NK-92 treated with Interleukin-12 subunit alpha and Interleukin-12 subunit beta, amount 100 ng/mL, for 24 hours (cell line): ENCODE results near the gene LRRN3.
A peak's percentile ranks its signal among the peaks of the same experiment; 100 is the strongest.
"Not testable (repeated sequence)": the region's sequence is repeated elsewhere in the genome, so short reads cannot be mapped to it uniquely, and the experiment has no call there.

Experiments used
- DNase-seq: peaks from one replicate; lab custom pipeline; 2025; lab: John Stamatoyannopoulos, UW

The LRRN3 gene

DNA sequence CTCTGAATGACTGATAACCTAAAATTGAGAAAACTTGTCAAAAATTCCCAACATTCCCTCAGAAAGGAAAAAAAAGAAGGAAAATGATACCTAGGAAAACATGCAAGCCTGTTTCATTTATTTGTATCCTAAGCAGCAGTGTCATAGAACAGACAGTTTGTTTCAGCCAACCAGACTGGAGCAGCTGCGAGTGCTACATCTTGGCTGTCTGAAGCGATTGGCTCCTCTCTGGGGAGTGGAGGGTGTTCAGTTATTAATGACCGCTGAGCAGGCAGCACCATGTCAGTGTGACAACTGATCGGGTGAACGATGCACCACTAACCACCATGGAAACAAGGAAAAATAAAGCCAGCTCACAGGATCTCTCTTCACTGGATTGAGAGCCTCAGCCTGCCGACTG, at the start of gene LRRN3:
LRRN3 (plus strand) TSS at position 282 of the 400 bp plus-strand sequence. CDS start 31,646 bp downstream, outside the sequence.
- peak; percentile 19 for DNase-seq

- DNase-seq: no peak
These were observed 49.4 kb upstream of the LRRN3 start for GRCh38 chr7:111041577-111041976.

DNA sequence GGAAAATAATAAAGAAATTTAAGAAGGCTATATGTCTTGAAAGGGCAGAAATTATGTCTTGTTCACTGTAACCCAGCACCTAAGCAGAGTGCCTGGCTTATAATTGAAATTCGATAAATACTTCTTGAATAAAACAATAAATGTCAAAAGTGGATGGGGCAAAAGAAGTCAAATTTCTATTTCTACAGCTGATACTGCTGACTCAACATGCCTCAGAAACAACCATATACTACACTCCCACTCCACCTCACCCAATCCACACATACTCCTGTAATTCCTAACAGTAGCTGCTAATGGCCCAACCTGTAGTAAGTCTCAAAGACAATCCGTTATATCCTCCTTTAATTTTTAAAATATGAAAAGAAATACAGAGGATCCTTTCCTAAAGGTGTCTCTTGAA, 48.1 kb upstream of the LRRN3 start:
- no peak for DNase-seq

DNA sequence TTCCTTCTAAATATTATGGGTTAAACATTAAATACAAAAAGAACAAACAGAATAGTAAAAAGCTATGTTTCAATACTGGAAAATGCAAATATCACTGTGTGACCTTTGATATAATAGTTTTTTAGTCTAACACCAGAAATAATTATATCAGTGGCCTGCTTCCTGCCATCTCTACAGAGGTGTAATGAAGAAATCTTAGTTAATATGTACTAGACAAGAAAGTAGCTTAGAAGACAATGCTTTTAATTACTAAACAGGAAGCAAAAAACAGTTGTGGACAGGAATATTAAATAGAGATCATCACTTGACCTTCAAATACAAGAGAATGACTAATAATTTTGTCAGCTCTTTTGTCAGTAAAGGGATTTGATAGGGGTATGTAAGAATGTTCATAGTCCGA, 47.4 kb upstream of the LRRN3 start:
- DNase-seq: no peak

DNA sequence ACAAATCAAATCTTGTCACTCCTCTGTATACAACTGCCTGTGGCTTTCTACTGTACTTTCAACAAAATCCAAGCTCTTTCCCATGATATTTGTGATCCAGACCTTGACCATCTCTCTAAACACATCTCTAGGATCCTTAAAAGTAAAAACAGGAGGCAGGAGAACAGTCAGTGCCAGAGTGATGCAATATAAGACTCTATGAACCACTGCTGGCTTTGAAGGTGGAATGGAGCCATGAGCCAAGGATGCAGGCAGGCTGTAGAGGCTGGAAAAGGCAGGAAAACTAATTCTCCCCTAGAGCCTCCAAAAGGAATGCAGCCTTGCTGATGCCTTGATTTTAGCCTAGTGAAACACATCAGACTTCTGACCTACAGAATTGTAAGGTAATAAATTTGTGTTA, 45.5 kb upstream of the LRRN3 start:
- no peak for DNase-seq

DNA sequence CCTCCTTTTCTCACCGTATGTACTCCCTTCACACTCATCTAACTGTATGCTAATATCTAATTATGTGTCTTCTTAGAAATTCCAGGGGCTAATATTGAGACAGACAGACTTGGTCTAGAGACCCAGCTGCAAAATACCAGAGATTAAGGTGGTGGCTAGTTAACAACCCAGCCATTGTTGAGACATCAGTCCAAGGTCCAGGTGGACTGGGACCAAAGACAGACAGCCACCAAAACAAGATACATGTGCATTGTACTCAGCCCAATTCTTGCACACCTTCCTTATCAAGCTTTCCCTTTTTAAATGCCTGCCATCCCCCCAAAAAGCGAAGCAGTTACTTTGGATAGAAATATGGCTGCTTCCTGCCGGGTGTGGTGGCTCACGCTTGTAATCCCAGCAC, 43.3 kb upstream of the LRRN3 start:
- DNase-seq: no peak

DNA sequence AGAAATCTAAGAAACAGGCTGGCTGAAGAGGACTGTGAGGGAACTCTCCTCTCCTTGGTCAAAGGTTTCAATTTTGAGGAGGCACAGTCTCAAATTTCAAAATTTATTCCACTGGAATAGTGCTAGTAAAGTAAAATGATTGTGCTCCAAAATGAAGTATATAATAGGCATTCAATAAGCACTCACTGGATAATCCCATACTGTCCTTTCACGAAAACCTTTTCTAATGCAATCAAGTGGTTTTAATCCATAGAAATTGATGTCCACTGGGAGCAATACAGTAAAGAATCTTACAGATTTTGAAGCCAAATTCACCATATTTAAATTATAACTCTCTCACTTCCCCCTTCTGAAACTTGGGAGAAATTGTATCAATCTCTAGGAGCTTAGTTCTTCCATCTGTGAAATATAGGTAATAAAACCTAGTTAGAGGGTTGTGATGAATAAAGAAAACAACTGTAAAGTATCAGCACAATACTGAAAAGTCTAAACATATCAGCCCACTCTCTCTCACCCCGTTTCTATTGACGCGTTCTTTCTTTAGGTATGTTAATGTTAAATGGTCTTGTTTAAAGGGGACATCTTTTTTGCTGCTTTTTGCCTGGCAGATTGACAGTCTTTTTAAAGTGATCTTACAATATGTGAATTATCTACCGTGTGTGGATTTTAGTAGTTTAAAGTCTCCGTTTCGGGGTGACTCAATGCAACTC, 40.8 kb upstream of the LRRN3 start:
- no peak for DNase-seq

GRCh38 chr7:111050875-111051416, 40.0 kb upstream of the LRRN3 start:
- no peak for DNase-seq

DNA sequence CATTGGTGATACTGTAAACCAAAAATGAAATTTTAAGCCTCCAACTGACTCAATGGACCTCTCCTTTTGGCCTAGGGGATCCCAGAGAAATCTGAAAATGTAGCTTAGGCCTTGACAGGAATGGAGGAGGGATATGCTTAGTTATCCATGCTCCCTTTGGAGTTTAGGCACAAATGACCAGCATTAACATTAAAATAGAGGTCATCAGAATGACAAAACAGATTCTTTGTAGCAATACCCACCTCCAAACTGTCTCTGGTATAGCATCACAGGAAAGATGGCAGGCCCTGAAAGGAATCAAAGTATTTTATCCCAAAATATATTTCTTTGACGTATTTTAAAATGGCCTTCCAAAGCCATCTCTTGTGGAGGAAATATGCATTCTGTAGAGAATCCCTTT, 39.1 kb upstream of the LRRN3 start:
- DNase-seq: no peak

- no peak for DNase-seq
These were observed 37.9 kb upstream of the LRRN3 start for GRCh38 chr7:111053035-111053434.

GRCh38 chr7:111056371-111056770, 34.6 kb upstream of the LRRN3 start:
- no peak for DNase-seq

DNA sequence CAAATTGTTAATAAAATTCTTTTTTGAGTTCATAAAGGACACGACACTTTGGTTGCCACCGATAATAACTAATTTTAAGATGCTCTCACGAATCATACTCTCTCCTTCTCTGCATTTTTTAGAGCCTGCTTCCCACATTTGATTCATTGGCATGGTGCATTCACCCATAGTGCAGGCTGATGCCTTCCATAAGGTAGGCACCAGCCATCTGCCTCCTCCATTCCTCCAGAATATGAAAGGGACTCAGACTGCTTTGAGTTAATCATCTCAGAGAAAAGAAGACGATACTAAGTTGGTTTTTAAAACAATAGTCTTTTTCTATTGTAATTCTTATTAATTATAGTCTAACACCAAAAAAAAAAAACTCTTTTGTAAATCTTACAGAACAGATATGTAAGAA, 33.9 kb upstream of the LRRN3 start:
- no peak for DNase-seq

DNA sequence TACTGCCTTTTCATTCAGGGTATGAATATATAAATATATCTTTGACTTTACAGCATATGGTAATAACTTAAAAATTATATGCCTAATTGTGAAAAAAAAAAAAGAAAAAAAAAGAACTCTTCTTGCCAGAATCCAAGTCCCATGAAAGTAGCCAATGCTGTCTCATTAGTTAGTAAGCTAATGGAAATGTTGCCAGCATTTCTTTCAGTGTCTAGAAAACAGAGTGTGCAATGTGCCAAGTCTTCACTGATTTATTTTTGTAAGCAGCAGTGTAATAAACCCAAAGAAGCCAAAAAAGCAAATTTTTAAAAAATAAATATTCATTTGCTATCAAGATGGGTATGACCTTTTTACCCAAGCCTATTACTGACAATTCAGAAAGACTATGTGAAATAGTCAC, 31.1 kb upstream of the LRRN3 start:
- DNase-seq: no peak

GRCh38 chr7:111063166-111063565, 27.8 kb upstream of the LRRN3 start:
- no peak for DNase-seq

DNA sequence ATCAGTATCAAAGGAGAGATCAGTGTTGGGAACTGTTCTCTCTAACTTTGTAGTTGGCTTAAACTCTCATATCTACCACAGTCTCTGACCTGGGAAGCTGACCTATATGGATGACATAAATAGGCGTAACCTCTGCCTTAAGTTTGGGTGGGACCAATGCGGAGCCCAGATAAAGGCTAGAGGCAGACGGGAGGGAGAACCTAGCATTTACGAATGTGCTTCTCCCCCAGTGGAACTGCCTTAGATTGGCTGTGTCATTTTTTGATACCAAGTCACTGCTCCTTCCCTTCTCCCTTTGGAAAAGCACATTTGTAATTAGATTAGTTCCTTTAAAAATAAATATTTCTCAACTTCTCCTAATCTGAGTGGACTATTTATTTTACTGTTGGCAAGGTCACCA, 23.7 kb upstream of the LRRN3 start:
- DNase-seq: no peak

- no peak for DNase-seq
These were observed 23.2 kb upstream of the LRRN3 start for GRCh38 chr7:111067682-111068081.

- DNase-seq: no peak
These were observed 22.3 kb upstream of the LRRN3 start for GRCh38 chr7:111068618-111069017.

- no peak for DNase-seq
These were observed 19.4 kb upstream of the LRRN3 start for GRCh38 chr7:111071556-111071955.

DNA sequence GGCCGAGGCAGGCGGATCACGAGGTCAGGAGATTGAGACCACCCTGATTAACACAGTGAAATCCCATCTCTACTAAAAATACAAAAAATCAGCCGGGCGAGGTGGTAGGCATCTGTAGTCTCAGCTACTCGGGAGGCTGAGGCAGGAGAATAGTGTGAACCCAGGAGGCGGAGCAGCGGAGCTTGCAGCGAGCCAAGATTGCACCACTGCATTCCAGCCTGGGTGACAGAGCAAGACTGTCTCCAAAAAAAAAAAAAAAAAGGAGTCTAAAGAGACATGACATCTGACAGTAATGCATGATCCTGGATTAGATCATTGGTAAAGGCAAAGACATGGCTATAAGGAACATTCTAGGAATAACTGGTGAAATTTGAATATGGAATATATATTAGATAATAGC, 18.3 kb upstream of the LRRN3 start:
- DNase-seq: not testable (repeated sequence)

DNA sequence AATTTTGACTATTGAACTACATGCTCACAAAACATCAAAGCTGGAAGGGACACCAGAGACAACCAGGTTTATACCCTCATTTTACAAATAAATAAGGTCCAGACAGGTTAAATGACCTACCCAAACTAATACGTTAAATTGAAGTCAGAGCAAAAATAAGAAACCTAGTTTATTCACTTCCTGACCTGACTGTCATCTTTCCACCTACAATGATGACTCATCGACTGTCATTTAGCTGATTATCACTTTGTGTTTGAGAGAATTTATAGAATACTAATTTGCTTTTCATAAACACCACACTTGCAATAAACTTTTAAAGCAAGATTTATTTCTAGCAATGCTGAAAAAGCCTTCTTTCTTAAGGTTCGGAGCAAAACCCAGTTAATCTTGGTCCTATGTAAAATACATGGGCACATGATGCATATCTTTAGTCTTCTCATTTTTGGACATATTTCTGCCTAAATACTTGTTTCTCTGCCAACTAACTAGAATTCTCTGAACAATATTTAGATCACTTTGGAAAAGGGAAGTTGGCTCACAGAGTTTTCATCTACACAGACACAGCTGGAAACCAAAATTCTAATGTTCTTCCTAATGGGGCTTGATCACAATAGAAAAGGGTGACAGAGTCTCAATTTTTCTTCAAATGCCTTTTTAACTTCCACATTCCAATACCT, 16.7 kb upstream of the LRRN3 start:
- DNase-seq: no peak

DNA sequence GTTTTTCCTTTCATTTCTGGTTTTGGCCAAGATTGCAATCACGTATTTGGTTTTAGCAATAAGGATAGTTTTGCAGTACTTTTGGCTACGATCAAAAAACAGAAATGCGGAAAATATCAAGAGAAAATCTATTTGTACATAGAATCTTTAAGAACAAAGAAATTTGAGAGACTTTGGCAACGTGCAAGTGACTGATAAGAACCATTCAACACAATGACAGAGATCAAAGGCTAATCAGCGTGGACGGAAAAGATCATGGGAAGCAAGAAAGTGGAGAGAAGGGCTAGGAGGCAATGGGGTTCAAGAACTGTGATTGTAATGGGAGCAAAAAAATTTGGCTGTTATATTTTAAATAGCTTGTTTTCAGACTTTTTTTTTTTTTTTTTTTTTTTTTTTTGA, 16.2 kb upstream of the LRRN3 start:
- no peak for DNase-seq

DNA sequence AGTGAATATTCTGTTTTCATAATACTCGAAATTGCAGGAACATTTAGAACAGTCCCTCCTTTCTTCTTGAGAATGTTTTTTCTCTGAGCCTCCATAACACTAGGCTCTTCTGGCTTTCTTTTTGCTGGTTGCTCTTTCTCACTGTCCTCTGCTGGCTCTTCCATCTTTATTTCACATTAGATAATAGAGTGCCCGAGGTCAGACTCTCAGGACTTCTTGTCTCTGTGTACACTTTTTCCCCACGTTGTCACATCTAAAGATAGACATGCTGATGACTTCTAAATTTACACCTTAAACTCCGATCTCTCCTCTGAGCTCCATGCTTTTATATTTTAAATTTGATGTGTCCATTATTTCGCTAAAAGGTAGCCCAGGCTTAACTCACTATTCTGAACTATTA, 15.4 kb upstream of the LRRN3 start:
- no peak for DNase-seq

GRCh38 chr7:111076205-111076604, 14.7 kb upstream of the LRRN3 start:
- peak; percentile 19 for DNase-seq

- DNase-seq: no peak
These were observed 13.9 kb upstream of the LRRN3 start for GRCh38 chr7:111077001-111077400.
